K562 (cell line): ENCODE data around the gene TMEM139.

Source experiments
- FOXJ3 ChIP-seq: sonication (generic); formaldehyde crosslinking; IDR thresholded peaks from 2 replicates; pipeline ENCODE4 v1.4.0; 2020; ENCODE audit warnings: mild to moderate bottlenecking, missing genetic modification reagents
- NR2F6 ChIP-seq: fragments of 450-650 bp; formaldehyde crosslinking; IDR thresholded peaks from 2 replicates; pipeline ENCODE4 v1.4.0; 2020; ENCODE audit warnings: mild to moderate bottlenecking
- RAD51 ChIP-seq: fragments of 450-650 bp; IDR thresholded peaks from 2 replicates; pipeline ENCODE4 v1.7.1; 2016; ENCODE audit warnings: low read depth, mild to moderate bottlenecking, borderline replicate concordance

- TF ChIP-seq NR2F6 (CRISPR knock-in tag) (no peak), RAD51 (no peak), FOXJ3 (CRISPR knock-in tag) (no peak)
Observed at GRCh38 chr7:143305423-143306070, 20.8 kb downstream of the TMEM139 start.
